GM19099 (cell line): Measurements from ENCODE around the gene PDE8A.

ENCODE experiments used
- POLR2A ChIP-seq: IDR thresholded peaks from 3 replicates; pipeline ENCODE4 v1.6.1; 2011; ENCODE audit warnings: low read depth; ENCODE audit not compliant: insufficient read length; ENCODE audit errors: extremely low read depth

PDE8A gene

GRCh38 chr15:85059734-85060133, 78.1 kb downstream of the PDE8A start:
- TF ChIP-seq POLR2A: no peak

- no peak for TF ChIP-seq POLR2A
Observed at GRCh38 chr15:85062560-85062959, 80.9 kb downstream of the PDE8A start.

- no peak for TF ChIP-seq POLR2A
Observed at GRCh38 chr15:85063088-85063487, 81.4 kb downstream of the PDE8A start.

- TF ChIP-seq POLR2A: no peak
Observed at GRCh38 chr15:85063522-85064079, 81.9 kb downstream of the PDE8A start.

- no peak for TF ChIP-seq POLR2A
Observed at GRCh38 chr15:85064710-85065109, 83.1 kb downstream of the PDE8A start.

- TF ChIP-seq POLR2A: no peak
Observed at GRCh38 chr15:85071061-85071460, 89.4 kb downstream of the PDE8A start.

GRCh38 chr15:85071504-85071903, 89.8 kb downstream of the PDE8A start:
- TF ChIP-seq POLR2A: no peak

- TF ChIP-seq POLR2A: no peak
Observed at GRCh38 chr15:85072917-85073316, 91.3 kb downstream of the PDE8A start.

GRCh38 chr15:85073556-85074194, 92.0 kb downstream of the PDE8A start:
- TF ChIP-seq POLR2A: no peak

- no peak for TF ChIP-seq POLR2A
Observed at GRCh38 chr15:85086855-85087254, 105.2 kb downstream of the PDE8A start.

GRCh38 chr15:85088300-85088699, 106.6 kb downstream of the PDE8A start:
- no peak for TF ChIP-seq POLR2A

- no peak for TF ChIP-seq POLR2A
Observed at GRCh38 chr15:85089929-85090597, 108.4 kb downstream of the PDE8A start.

- no peak for TF ChIP-seq POLR2A
Observed at GRCh38 chr15:85091990-85092389, 110.3 kb downstream of the PDE8A start.

- TF ChIP-seq POLR2A: no peak
Observed at GRCh38 chr15:85094685-85095084, 113.0 kb downstream of the PDE8A start.

GRCh38 chr15:85095566-85095965, 113.9 kb downstream of the PDE8A start:
- no peak for TF ChIP-seq POLR2A

GRCh38 chr15:85097250-85097649, 115.6 kb downstream of the PDE8A start:
- TF ChIP-seq POLR2A: no peak
